K562 (cell line): Measurements from ENCODE around the gene RGS19. TPM values are rescaled to one million over a fixed set of nuclear protein-coding genes. Genes with fewer than 3 reads are reported as not detected.

ENCODE experiments used
- BRF1 ChIP-seq: IDR thresholded peaks from 3 replicates; pipeline ENCODE4 v1.6.1; 2011; ENCODE audit warnings: borderline replicate concordance, mild to moderate bottlenecking; ENCODE audit not compliant: insufficient read length; ENCODE audit errors: extremely low read depth
- C11orf30 ChIP-seq: fragments of 450-650 bp; IDR thresholded peaks from 2 replicates; pipeline ENCODE4 v1.6.1; 2016; ENCODE audit warnings: low read depth, mild to moderate bottlenecking
- ETV1 ChIP-seq: fragments of 450-650 bp; conservative IDR thresholded peaks from 2 replicates; pipeline ENCODE4 v1.6.1; 2016; ENCODE audit warnings: missing genetic modification characterization, control low read depth, low read depth, missing compliant biosample characterization
- KDM2B ChIP-seq: fragments of 250-450 bp; sonication (Bioruptor Pico); IDR thresholded peaks from 2 replicates; pipeline ENCODE4 v1.8.0; 2021; ENCODE audit warnings: mild to moderate bottlenecking, moderate library complexity
- MAFK ChIP-seq: IDR thresholded peaks from 2 replicates; pipeline ENCODE4 v1.6.1; 2011; ENCODE audit warnings: low read length, improper control_type of control experiment
- NR1H2 ChIP-seq: sonication (generic); formaldehyde crosslinking; IDR thresholded peaks from 2 replicates; pipeline ENCODE4 v1.4.0; 2020; ENCODE audit warnings: mild to moderate bottlenecking, missing genetic modification reagents
- OTX1 ChIP-seq: fragments of 450-650 bp; formaldehyde crosslinking; IDR thresholded peaks from 2 replicates; pipeline ENCODE4 v1.4.0; 2022; ENCODE audit warnings: mild to moderate bottlenecking
- PHF21A ChIP-seq: fragments of 450-650 bp; IDR thresholded peaks from 2 replicates; pipeline ENCODE4 v1.6.1; 2017; ENCODE audit warnings: low read depth, borderline replicate concordance
- POLR2H ChIP-seq: IDR thresholded peaks from 2 replicates; pipeline ENCODE4 v1.6.1; 2016; ENCODE audit warnings: missing genetic modification characterization, low read depth, mild to moderate bottlenecking, control low read depth, missing compliant biosample characterization, moderate library complexity
- SMAD1 ChIP-seq: fragments of 150-350 bp; IDR thresholded peaks from 2 replicates; pipeline ENCODE4 v1.6.1; 2014; ENCODE audit warnings: low read length, low read depth; ENCODE audit not compliant: partially characterized antibody
- TCF7L2 ChIP-seq: fragments of 150-350 bp; IDR thresholded peaks from 2 replicates; pipeline ENCODE4 v1.6.1; 2016; ENCODE audit warnings: low read depth, mild to moderate bottlenecking, low read length, moderate library complexity
- TSC22D4 ChIP-seq: fragments of 450-650 bp; IDR thresholded peaks from 2 replicates; pipeline ENCODE4 v1.6.1; 2016; ENCODE audit warnings: missing genetic modification characterization, missing biosample characterization, control low read depth
- YY1 ChIP-seq, 3 experiments: IDR thresholded peaks; 2 replicates each; pipeline ENCODE4 v1.6.1; 2011; ENCODE audit warnings: low read length in 2 of 3, mild to moderate bottlenecking in 2 of 3, moderate library complexity in 2 of 3, borderline replicate concordance in 1 of 3, control low read depth in 1 of 3, low read depth in 1 of 3; ENCODE audit not compliant: insufficient read depth in 3 of 3, insufficient replicate concordance in 2 of 3, control insufficient read depth in 1 of 3, insufficient read length in 1 of 3; ENCODE audit errors: extremely low read depth in 1 of 3
- ZNF277 ChIP-seq: fragments of 250-450 bp; sonication (Bioruptor Pico); IDR thresholded peaks from 2 replicates; pipeline ENCODE4 v1.8.0; 2022; ENCODE audit warnings: inconsistent platforms, mild to moderate bottlenecking, moderate library complexity, borderline replicate concordance
- ZNF717 ChIP-seq: fragments of 250-450 bp; sonication (Bioruptor Pico); IDR thresholded peaks from 2 replicates; pipeline ENCODE4 v1.5.0; 2021
- ZSCAN32 ChIP-seq: fragments of 450-650 bp; formaldehyde crosslinking; IDR thresholded peaks from 2 replicates; pipeline ENCODE4 v1.4.0; 2020; ENCODE audit warnings: mild to moderate bottlenecking, moderate library complexity
- polyA plus RNA-seq, 8 experiments: library from polyadenylated mRNA; depleted of rRNA in 4 of 8; stranded (reverse) in 5 of 8; unstranded in 3 of 8; fragments of >200 nt; fragmentation: Nextera tagmentation in 2 of 8; fragmentation: Illumina TruSeq in 1 of 8; extraction: Ambion mirVana in 2 of 8; extraction: Trizol in 1 of 8; gene quantifications; 2 replicates each; pipeline versions ENCODE4 v1.2.1 to v1.2.3, GENCODE V29; 2011 to 2014; ENCODE audit warnings: inconsistent platforms in 1 of 8, missing spikeins in 1 of 8
- total RNA-seq, 7 experiments: library from RNA; depleted of rRNA in 6 of 7; stranded (reverse); fragments of >200 nt in 6 of 7; fragmentation: Illumina TruSeq in 2 of 7; extraction: Trizol in 2 of 7; gene quantifications; 2 replicates each; pipeline versions ENCODE4 v1.2.1 to v1.2.3, GENCODE V29; 2011 to 2021; ENCODE audit warnings: low replicate concordance in 1 of 7
- TF ChIP-seq, protein P1 (sequence below): fragments of 450-650 bp; IDR thresholded peaks from 2 replicates; pipeline ENCODE4 v1.6.1; 2016; ENCODE audit warnings: antibody characterized with exemption
- TF ChIP-seq, protein P2 (sequence below): fragments of 250-450 bp; sonication (Bioruptor Pico); IDR thresholded peaks from 2 replicates; pipeline ENCODE4 v1.5.0; 2021
- TF ChIP-seq, protein P3 (sequence below): fragments of 200-800 bp; sonication (Bioruptor generic); IDR thresholded peaks from 2 replicates; pipeline ENCODE4 v1.6.1; 2016; ENCODE audit warnings: missing genetic modification characterization, missing compliant biosample characterization

Gene RGS19
- total and polyA plus RNA-seq, 9 of the 15 experiments (the other 6 are each of a cell fraction or from before 2014, with no cell fraction given), result 0.41 to 23.7 (median 14.6) TPM

- TF ChIP-seq MAFK, result no peak
- TF ChIP-seq, protein P1, sequence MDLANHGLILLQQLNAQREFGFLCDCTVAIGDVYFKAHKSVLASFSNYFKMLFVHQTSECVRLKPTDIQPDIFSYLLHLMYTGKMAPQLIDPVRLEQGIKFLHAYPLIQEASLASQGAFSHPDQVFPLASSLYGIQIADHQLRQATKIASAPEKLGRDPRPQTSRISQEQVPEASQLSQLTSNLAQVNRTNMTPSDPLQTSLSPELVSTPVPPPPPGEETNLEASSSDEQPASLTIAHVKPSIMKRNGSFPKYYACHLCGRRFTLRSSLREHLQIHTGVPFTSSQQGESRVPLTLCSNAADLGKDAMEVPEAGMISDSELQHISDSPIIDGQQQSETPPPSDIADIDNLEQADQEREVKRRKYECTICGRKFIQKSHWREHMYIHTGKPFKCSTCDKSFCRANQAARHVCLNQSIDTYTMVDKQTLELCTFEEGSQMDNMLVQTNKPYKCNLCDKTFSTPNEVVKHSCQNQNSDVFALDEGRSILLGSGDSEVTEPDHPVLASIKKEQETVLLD, result peak; percentile 32; the same call in 1 of the 2 replicates
- TF ChIP-seq POLR2H (tag), result no peak
- TF ChIP-seq ZNF717, result no peak
- TF ChIP-seq, protein P2, sequence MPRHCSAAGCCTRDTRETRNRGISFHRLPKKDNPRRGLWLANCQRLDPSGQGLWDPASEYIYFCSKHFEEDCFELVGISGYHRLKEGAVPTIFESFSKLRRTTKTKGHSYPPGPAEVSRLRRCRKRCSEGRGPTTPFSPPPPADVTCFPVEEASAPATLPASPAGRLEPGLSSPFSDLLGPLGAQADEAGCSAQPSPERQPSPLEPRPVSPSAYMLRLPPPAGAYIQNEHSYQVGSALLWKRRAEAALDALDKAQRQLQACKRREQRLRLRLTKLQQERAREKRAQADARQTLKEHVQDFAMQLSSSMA (CRISPR knock-in tag), result no peak
- no peak for TF ChIP-seq ZNF277 (CRISPR knock-in tag)
- TF ChIP-seq OTX1 (CRISPR knock-in tag), result no peak
- TF ChIP-seq YY1 (IDR thresholded peaks at IDR 0.05; ENCODE audit: borderline replicate concordance in 1 of 3, control insufficient read depth in 1 of 3, extremely low read depth in 1 of 3, insufficient read depth in 3 of 3, insufficient read length in 1 of 3, insufficient replicate concordance in 2 of 3, low read depth in 1 of 3, low read length in 2 of 3), result peak in 2 of 3 experiments; percentile 30 to 46
- TF ChIP-seq, protein P3, sequence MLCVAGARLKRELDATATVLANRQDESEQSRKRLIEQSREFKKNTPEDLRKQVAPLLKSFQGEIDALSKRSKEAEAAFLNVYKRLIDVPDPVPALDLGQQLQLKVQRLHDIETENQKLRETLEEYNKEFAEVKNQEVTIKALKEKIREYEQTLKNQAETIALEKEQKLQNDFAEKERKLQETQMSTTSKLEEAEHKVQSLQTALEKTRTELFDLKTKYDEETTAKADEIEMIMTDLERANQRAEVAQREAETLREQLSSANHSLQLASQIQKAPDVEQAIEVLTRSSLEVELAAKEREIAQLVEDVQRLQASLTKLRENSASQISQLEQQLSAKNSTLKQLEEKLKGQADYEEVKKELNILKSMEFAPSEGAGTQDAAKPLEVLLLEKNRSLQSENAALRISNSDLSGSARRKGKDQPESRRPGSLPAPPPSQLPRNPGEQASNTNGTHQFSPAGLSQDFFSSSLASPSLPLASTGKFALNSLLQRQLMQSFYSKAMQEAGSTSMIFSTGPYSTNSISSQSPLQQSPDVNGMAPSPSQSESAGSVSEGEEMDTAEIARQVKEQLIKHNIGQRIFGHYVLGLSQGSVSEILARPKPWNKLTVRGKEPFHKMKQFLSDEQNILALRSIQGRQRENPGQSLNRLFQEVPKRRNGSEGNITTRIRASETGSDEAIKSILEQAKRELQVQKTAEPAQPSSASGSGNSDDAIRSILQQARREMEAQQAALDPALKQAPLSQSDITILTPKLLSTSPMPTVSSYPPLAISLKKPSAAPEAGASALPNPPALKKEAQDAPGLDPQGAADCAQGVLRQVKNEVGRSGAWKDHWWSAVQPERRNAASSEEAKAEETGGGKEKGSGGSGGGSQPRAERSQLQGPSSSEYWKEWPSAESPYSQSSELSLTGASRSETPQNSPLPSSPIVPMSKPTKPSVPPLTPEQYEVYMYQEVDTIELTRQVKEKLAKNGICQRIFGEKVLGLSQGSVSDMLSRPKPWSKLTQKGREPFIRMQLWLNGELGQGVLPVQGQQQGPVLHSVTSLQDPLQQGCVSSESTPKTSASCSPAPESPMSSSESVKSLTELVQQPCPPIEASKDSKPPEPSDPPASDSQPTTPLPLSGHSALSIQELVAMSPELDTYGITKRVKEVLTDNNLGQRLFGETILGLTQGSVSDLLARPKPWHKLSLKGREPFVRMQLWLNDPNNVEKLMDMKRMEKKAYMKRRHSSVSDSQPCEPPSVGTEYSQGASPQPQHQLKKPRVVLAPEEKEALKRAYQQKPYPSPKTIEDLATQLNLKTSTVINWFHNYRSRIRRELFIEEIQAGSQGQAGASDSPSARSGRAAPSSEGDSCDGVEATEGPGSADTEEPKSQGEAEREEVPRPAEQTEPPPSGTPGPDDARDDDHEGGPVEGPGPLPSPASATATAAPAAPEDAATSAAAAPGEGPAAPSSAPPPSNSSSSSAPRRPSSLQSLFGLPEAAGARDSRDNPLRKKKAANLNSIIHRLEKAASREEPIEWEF (CRISPR knock-in tag), result no peak
- TF ChIP-seq BRF1, result no peak
- no peak for TF ChIP-seq SMAD1
- TF ChIP-seq ZSCAN32 (CRISPR knock-in tag), result no peak
- TF ChIP-seq KDM2B (CRISPR knock-in tag), result no peak
- TF ChIP-seq TCF7L2, result no peak
- TF ChIP-seq TSC22D4 (tag), result no peak
- TF ChIP-seq NR1H2, result no peak
- no peak for TF ChIP-seq PHF21A
- TF ChIP-seq ETV1, result no peak; the same call in 1 of the 2 replicates
- no peak for TF ChIP-seq C11orf30
Measured at GRCh38 chr20:64038565-64039292, 40.6 kb downstream of the RGS19 start (continued).
